Upper lobe of right lung (tissue), 1 donor: ENCODE results near the gene C4A. TPM values are rescaled to one million over a fixed set of nuclear protein-coding genes. Genes with fewer than 3 reads are reported as not detected.
A peak's percentile ranks its signal among the peaks of the same experiment; 100 is the strongest.
"Not testable (repeated sequence)": the region's sequence is repeated elsewhere in the genome, so short reads cannot be mapped to it uniquely, and the experiment has no call there.

Experiments
- ATAC-seq: fragments of 200-7000 bp; cut with Tn5 transposase; one replicate; pipeline ENCODE4 v1.9.1; 2020; ENCODE audit warnings: mild to moderate bottlenecking, moderate library complexity
- DNase-seq: peaks from one replicate; pipeline ENCODE4 v3.0.0-alpha.2; 2020
- H3K27ac ChIP-seq: fragments of 200-600 bp; one replicate; pipeline ENCODE4 v1.8.0; 2022
- H3K27me3 ChIP-seq: fragments of 200-600 bp; one replicate; pipeline ENCODE4 v1.8.0; 2022; ENCODE audit warnings: mild to moderate bottlenecking
- H3K36me3 ChIP-seq: fragments of 200-600 bp; one replicate; pipeline ENCODE4 v1.8.0; 2022
- H3K4me1 ChIP-seq: fragments of 200-600 bp; one replicate; pipeline ENCODE4 v1.8.0; 2022
- H3K4me3 ChIP-seq: fragments of 200-600 bp; one replicate; pipeline ENCODE4 v1.8.0; 2022; ENCODE audit warnings: mild to moderate bottlenecking
- H3K9me3 ChIP-seq: fragments of 200-600 bp; one replicate; pipeline ENCODE4 v1.8.0; 2022
- CTCF ChIP-seq: fragments of 200-600 bp; IDR thresholded peaks from one replicate; pipeline ENCODE4 v1.8.0; 2022; ENCODE audit warnings: antibody characterized with exemption
- intact Hi-C: fragments of 100-400 bp; cut with DNase I; formaldehyde crosslinking; loops from one replicate; pipeline ENCODE4 v1.11.0; 2022
- total RNA-seq: library from RNA; stranded (reverse); fragmentation: NEBNext Ultra II Directional; extraction: Animal tissue kit (Norgen Biotek cat#: 25700); gene quantifications from one replicate; pipeline ENCODE4 v1.2.1, GENCODE V29; 2021
- donor health status: DM: no; HTN: yes; CAD: no; lungs with severe emphysema.

The C4A gene
- total RNA-seq, 1 donor from 2014 or later: 200 TPM

- TF ChIP-seq CTCF: no peak
- H3K27ac ChIP-seq: no peak overlapping the region
- no peak overlapping the region for H3K4me3 ChIP-seq
- intact Hi-C loops: no loop called here
- peaks cover 13% of the 10 kb centered on the region for H3K36me3 ChIP-seq
- H3K4me1 ChIP-seq: no peaks in the 10 kb centered on the region
- H3K27me3 ChIP-seq: no peaks in the 10 kb centered on the region
- H3K9me3 ChIP-seq: no peaks in the 10 kb centered on the region
- DNase-seq (peak; percentile 13), ATAC-seq (no peak)
Observed at GRCh38 chr6:31979238-31979898, 2.5 kb upstream of the C4A start.

GRCh38 chr6:31980195-31980876 lies 1.5 kb upstream of the C4A start:
- ATAC-seq, H3K27ac ChIP-seq, H3K4me1 ChIP-seq, intact Hi-C loops, H3K4me3 ChIP-seq, H3K27me3 ChIP-seq, H3K9me3 ChIP-seq: not testable (repeated sequence)
- peaks cover 13% of the 10 kb centered on the region for H3K36me3 ChIP-seq
- DNase-seq: peak; percentile 31

GRCh38 chr6:31980998-31981397 lies 859 bp upstream of the C4A start:
- H3K27me3 ChIP-seq, ATAC-seq, intact Hi-C loops: not testable (repeated sequence)

GRCh38 chr6:31989363-31989762 lies 7.5 kb downstream of the C4A start:
- H3K9me3 ChIP-seq, DNase-seq, H3K27ac ChIP-seq, intact Hi-C loops, H3K27me3 ChIP-seq, H3K4me1 ChIP-seq, H3K36me3 ChIP-seq, H3K4me3 ChIP-seq: not testable (repeated sequence)
- peak; percentile 60 for ATAC-seq

More at GRCh38 chr6:31980998-31981397, 859 bp upstream of the C4A start:
- H3K9me3 ChIP-seq, DNase-seq, H3K4me3 ChIP-seq, H3K27ac ChIP-seq, H3K4me1 ChIP-seq: not testable (repeated sequence)
- peaks cover 13% of the 10 kb centered on the region for H3K36me3 ChIP-seq

- H3K4me3 ChIP-seq, H3K36me3 ChIP-seq, intact Hi-C loops, H3K9me3 ChIP-seq, ATAC-seq, H3K27me3 ChIP-seq, H3K27ac ChIP-seq, H3K4me1 ChIP-seq: not testable (repeated sequence)
- DNase-seq: peak; percentile 45
Observed at GRCh38 chr6:31994421-31994820, 12.6 kb downstream of the C4A start.

- H3K27me3 ChIP-seq, H3K27ac ChIP-seq, H3K9me3 ChIP-seq, intact Hi-C loops, H3K4me3 ChIP-seq, H3K4me1 ChIP-seq, H3K36me3 ChIP-seq, ATAC-seq: not testable (repeated sequence)
- peak; percentile 44 for DNase-seq
Observed at GRCh38 chr6:31996385-31996784, 14.5 kb downstream of the C4A start.

- H3K36me3 ChIP-seq, DNase-seq, H3K9me3 ChIP-seq, H3K4me3 ChIP-seq, intact Hi-C loops, H3K4me1 ChIP-seq, H3K27ac ChIP-seq, ATAC-seq, H3K27me3 ChIP-seq: not testable (repeated sequence)
Observed at GRCh38 chr6:32002546-32003268, 20.9 kb downstream of the C4A start.

GRCh38 chr6:32003301-32003700 lies 21.4 kb downstream of the C4A start:
- H3K27ac ChIP-seq, intact Hi-C loops, H3K9me3 ChIP-seq, H3K4me3 ChIP-seq, H3K36me3 ChIP-seq, ATAC-seq, H3K27me3 ChIP-seq, DNase-seq, H3K4me1 ChIP-seq: not testable (repeated sequence)

- ATAC-seq, H3K36me3 ChIP-seq, H3K27me3 ChIP-seq, intact Hi-C loops, H3K9me3 ChIP-seq, H3K4me1 ChIP-seq, H3K4me3 ChIP-seq, H3K27ac ChIP-seq: not testable (repeated sequence)
- peak; percentile 21 for DNase-seq
Observed at GRCh38 chr6:32004393-32004792, 22.5 kb downstream of the C4A start.

GRCh38 chr6:32004864-32005537 lies 23.1 kb downstream of the C4A start:
- peak; percentile 52 for DNase-seq
- H3K27ac ChIP-seq, H3K36me3 ChIP-seq, H3K27me3 ChIP-seq, H3K4me3 ChIP-seq, H3K4me1 ChIP-seq, intact Hi-C loops, H3K9me3 ChIP-seq: not testable (repeated sequence)
- ATAC-seq: peak; percentile 45

GRCh38 chr6:32005538-32005880 lies 23.7 kb downstream of the C4A start:
- H3K36me3 ChIP-seq, H3K27ac ChIP-seq, H3K4me3 ChIP-seq, H3K27me3 ChIP-seq, H3K9me3 ChIP-seq, H3K4me1 ChIP-seq, intact Hi-C loops: not testable (repeated sequence)
- DNase-seq: peak; percentile 68
- peak; percentile 5 for ATAC-seq

- intact Hi-C loops, H3K27me3 ChIP-seq, H3K27ac ChIP-seq, ATAC-seq, H3K4me1 ChIP-seq, H3K36me3 ChIP-seq, H3K4me3 ChIP-seq, H3K9me3 ChIP-seq: not testable (repeated sequence)
- peak; percentile 49 for DNase-seq
Observed at GRCh38 chr6:32005991-32006529, 24.2 kb downstream of the C4A start.

- H3K4me3 ChIP-seq, H3K36me3 ChIP-seq, H3K27me3 ChIP-seq, H3K27ac ChIP-seq, H3K9me3 ChIP-seq, intact Hi-C loops, ATAC-seq, H3K4me1 ChIP-seq: not testable (repeated sequence)
- peak; percentile 44 for DNase-seq
Observed at GRCh38 chr6:32007086-32007485, 25.2 kb downstream of the C4A start.
